Activated T-cell treated with anti-CD3 and anti-CD28 coated beads, Interleukin-2, amount 50 U/mL, for 48 hours (primary cell): ENCODE data around the gene KRTAP10-6.
"Not testable (repeated sequence)": the region's sequence is repeated elsewhere in the genome, so short reads cannot be mapped to it uniquely, and the experiment has no call there.

ENCODE experiments used
- DNase-seq, 2 experiments: peaks; one replicate each; pipeline ENCODE4 v3.0.0-alpha.2; 2020

The KRTAP10-6 gene

DNA sequence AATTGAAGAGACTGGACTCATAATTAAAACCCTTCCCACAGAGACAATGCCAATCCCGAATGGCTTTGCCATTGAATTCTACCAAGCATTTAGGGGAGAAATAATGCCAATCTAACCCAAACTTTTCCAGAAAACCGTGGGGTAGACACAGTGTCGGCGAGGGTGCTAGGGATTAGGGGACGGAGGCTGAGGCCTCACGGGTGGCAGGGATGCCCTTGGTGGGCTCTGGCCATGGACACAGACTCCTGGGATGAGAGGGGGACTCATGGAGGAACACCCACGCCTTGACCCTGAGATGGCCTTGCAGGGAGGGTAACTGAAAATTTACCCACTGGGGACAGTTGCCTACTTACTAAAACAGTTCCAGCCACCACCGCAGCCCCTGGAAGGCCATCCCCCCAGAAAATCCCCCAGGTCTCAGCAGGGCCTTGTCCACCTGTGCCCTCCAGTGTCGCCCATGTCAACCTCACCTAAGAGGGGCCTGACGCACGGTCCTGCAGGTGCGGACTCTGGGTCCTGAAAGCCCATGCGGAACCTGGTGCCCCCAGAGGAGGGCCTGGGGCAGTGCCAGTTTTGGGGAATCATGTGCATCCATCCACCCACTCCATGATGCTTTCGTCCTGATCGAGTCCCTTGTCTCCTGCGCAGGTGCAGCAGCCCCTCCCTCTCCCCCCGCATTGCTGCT lies 13.8 kb downstream of the KRTAP10-6 start:
- DNase-seq = no peak

DNA sequence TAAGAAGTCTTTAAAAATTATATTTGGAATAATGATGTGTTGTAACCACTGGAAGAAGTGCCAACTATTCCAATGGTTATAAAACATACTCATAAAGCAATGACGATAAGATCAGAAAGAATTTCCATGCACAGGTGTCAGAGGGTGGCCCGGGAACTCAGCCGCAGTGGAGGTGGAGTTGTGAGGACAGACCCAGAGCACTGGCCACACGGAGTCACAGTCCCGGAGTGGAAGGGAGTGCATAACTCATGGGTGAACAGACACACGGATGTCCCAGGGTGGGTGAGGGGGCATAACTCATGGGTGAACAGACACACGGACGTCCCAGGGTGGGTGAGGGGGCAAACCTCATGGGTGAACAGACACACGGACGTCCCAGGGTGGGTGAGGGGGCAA lies 16.3 kb downstream of the KRTAP10-6 start:
- no peak for DNase-seq

DNA sequence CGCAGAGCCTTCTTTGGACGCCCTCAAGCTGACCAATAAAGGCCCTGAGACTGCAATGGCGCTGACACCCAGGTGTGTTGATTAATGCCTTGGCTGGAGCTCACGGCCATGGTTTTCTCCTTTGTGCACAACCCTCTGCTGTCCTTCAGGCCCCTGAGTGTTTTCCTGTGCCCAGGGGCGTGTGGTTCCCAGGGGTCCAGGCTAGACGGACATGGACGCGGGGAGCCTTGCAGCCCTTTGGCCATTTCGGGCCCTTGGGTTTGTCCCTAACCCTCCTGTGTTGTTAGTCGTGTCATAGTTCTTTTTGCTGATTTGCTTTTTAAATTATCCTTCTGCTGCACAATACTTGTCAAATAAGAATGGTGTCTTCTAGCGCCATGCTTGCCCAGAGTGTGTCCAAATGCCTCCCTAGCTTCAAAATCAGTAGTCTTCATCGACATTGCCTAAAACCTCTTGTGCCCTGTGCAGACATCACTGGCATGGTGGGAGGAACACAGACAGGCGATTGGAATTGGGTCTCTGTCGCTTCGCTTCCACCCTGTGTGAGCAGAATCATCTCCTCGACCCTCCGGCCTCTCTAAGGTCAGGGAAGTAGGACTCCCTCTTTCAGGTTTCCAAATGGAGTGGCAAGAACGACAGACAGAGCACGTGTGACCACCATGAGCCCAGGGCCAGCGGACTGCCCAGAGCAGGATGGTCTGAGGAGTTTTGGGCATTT lies 16.8 kb downstream of the KRTAP10-6 start:
- no peak for DNase-seq

GRCh38 chr21:44574457-44575306 lies 17.6 kb downstream of the KRTAP10-6 start:
- no peak for DNase-seq

DNA sequence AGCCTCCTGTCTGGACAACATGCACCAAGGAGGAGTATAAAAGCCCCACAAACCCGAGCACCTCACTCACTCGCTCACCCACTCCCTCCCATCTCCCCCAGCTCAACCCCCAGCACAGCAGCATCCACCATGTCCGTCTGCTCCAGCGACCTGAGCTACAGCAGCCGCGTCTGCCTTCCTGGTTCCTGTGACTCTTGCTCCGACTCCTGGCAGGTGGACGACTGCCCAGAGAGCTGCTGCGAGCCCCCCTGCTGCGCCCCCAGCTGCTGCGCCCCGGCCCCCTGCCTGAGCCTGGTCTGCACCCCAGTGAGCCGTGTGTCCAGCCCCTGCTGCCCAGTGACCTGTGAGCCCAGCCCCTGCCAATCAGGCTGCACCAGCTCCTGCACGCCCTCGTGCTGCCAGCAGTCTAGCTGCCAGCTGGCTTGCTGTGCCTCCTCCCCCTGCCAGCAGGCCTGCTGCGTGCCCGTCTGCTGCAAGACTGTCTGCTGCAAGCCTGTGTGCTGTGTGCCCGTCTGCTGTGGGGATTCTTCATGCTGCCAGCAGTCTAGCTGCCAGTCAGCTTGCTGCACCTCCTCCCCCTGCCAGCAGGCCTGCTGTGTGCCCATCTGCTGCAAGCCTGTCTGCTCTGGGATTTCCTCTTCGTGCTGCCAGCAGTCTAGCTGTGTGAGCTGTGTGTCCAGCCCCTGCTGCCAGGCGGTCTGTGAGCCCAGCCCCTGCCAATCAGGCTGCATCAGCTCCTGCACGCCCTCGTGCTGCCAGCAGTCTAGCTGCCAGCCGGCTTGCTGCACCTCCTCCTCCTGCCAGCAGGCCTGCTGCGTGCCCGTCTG lies 18.5 kb downstream of the KRTAP10-6 start, which contains the start of gene KRTAP10-4:
Gene KRTAP10-4, plus strand, starts transcription at position 100 of the 827 bp plus-strand sequence. Its CDS starts 30 bp downstream, at position 130.
- not testable (repeated sequence) for DNase-seq

GRCh38 chr21:44572959-44573583 lies 19.2 kb downstream of the KRTAP10-6 start:
- DNase-seq = no peak

DNA sequence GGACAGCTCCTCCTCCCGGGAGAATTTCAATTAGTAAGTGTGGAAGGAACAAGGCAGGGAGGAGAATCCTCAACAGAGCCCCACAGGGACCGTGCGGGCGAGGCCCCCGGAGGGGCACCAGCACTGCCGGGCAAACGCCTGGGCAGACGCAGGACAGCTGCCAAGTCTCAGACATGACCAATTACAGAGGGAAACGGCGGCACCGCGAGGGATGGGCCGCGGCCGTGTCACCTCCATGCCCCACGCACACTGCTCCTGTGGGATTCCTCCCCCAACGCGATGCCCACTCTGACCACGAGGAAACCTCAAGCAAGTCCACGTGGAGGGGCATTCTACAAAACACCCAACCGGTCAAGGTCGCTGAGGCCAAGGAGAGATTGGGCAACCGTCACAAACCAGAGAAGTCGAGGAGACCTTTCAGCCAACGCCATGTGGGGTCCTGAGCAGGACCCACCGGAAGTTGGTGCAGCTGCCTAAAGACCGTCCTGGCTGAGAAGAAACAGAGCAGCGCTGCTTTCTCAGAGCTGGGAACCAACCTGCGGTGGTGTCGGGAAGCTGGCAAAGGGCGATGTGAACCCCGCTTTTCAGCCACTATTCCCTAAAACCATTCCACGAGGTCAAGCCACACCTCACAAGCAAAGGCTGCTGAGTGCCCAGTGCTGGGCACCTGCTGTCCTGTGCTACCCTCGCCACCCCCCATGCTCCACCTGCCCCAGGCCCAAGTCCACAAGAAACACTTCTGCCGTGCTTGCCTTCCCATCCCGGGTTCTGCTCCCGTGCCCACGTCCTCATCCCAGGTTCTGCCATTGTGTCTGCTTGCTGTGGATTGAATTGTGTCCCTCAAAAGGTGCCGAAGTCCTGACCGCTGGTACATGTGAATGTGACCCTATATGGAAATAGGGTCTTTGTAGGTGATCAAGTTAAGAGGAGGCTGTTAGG lies 20.2 kb downstream of the KRTAP10-6 start:
- no peak for DNase-seq

- DNase-seq = no peak
Observed at GRCh38 chr21:44571296-44571695, 21.0 kb downstream of the KRTAP10-6 start.

DNA sequence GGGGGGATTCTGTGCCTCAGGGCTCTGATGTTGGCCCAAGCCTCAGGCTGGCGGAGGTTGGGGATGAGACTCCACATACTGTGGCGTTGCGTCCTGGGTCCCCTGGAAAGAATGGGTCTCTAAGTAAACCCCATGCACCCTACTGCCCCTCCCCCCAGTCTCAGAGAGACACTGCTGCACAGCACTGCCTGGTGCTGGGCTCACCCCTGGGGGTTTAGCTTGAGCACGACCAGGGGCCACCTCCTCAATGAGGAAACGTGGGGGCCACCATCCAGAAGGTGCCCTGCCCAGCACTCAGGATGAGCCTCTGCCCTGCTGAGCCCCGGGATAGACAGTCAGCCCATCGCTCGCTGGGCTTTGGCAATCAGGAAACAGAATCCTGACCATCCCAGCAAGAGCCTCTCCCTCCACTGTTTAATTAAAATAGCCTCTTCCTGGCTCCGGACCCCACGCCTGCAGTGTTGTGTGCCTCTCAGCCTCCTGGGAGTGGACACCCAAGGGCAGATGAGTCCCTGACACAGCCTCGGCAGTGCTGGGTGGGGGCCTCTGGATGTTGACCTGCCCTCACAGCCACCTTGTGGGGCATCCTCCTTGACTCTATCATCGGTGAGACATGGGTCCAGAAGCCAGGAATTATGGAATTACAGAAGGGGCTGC lies 22.3 kb downstream of the KRTAP10-6 start:
- DNase-seq = no peak

DNA sequence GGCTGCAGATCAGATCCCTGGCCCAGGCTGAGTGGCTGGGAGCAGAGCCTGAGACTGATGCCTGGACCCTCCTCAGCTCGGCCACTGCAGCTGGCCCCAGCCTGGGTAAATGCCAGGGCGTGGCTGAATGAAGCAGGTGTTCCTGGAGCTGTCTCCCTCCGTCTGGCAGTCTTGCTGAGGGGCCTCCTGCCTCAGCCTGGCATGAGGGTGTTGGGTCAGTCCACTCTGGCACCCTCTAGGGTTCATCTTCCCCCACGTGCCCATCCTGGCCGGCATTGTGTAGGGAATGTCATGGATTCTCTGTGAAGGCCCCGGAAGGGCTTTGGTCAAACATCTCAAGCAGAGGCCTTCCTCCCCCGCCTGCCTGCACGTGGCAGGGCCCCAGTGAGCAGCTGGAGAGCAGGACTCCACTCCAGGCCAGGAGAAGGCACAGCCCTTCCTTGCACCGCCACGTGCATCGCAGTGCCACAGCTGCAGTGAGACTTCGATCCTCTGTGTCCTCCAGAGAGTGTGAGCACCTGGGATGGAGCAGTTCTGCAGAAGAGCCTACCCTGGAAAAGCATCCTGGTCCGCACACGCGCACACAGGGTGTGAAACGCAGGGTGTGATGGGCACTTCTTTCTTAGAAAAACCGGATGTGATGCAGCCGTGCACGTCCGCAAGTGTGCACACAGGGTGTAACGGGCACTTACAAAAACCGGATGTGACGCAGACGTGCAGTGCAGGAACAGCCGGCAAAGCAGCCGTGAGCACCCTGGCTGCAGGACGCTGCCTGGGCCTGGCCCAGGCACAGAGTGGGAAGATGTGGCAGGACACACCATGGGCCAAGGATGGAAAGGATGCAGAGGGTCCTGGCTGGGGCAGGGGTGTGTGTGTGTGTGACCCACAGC lies 23.4 kb downstream of the KRTAP10-6 start:
- DNase-seq = no peak

- no peak for DNase-seq
Observed at GRCh38 chr21:44568261-44568660, 24.0 kb downstream of the KRTAP10-6 start.

DNA sequence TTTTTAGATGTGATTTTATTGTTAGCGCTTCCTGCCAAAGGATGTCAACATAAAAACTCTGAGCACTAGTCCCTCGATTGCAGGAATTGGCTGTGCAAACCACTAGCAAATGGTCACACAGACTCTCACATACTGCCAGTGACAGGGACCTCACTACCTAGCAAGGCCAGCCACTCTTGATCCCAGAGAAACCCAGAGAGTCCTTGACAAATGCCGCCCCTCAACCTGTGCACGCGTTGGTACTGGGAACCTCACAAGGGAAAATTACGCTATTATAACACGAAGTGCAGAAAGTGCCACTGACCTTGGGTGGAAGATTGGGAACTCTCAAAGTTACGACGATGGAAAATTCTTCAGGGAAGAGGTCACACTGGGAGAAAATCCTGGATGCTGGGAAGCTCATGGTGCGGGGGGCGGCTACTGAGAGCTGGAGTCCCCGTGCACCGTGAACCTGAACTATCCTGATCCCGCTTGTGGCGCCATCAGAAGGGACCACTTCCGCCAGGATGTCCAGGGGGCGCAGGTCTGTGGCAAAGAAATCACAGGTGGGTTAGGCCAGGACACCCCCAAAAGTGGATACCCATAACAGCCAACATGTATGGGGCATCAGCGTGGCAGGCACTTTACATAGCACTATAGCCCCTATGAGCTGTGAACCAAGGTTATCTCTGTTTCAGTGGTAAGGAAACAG lies 24.7 kb downstream of the KRTAP10-6 start:
- no peak for DNase-seq

- DNase-seq = no peak
Observed at GRCh38 chr21:44566403-44566802, 25.9 kb downstream of the KRTAP10-6 start.

GRCh38 chr21:44564886-44565598 lies 27.3 kb downstream of the KRTAP10-6 start:
- no peak for DNase-seq

DNA sequence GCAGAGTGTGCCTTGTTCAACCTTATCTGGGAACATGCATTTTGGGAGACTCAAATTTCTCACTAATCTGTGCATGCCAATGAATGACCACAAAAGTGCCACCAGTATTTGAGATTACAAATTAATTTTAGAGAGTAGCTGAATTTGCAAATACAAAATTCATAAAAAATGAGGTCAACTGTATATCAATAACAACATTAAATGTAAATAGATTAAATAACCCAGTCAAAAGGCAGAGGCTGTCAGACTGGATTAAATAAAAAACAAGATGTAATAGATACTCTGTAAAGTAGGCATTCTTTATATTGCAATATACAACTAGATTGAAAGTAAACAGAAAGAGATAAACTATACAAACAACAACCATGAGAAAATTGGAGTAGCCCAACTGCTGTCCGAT lies 28.2 kb downstream of the KRTAP10-6 start:
- no peak for DNase-seq

GRCh38 chr21:44558695-44559094 lies 33.6 kb downstream of the KRTAP10-6 start, which contains the start of gene KRTAP10-3:
Gene KRTAP10-3 (minus strand): TSS chr21:44558795. CDS start chr21:44558715, 80 bp downstream.
- no peak for DNase-seq

DNA sequence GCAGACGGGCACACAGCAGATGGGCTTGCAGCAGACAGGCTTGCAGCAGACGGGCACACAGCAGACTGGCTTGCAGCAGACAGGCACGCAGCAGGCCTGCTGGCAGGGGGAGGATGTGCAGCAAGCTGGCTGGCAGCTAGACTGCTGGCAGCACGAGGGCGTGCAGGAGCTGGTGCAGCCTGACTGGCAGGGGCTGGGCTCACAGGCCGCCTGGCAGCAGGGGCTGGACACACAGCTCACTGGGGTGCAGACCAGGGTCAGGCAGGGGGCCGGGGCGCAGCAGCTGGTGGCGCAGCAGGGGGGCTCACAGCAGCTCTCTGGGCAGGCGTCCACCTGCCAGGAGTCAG lies 34.0 kb downstream of the KRTAP10-6 start:
- not testable (repeated sequence) for DNase-seq
